IMR-90 (cell line): Measurements from ENCODE around the gene DNAJA4. TPM values are rescaled to one million over a fixed set of nuclear protein-coding genes. Genes with fewer than 3 reads are reported as not detected.

Experiments used
- ATAC-seq: fragments of 200-7000 bp; cut with Tn5 transposase; 2 replicates; pipeline ENCODE4 v1.9.1; 2020; ENCODE audit warnings: low read depth, mild to moderate bottlenecking, moderate library complexity
- BruUV-seq: library from RNA; stranded (reverse); fragments of 400-500 nt; replicated peaks from 2 replicates; lab custom pipeline; 2021; lab: Mats Ljungman, UMichigan
- CTCF ChIA-PET: fragments of 300-600 bp; formaldehyde crosslinking; extraction: SDS; loops from one replicate; lab custom pipeline; 2021; ENCODE audit warnings: antibody characterized with exemption; lab: Yijun Ruan, JAX
- POLR2A ChIA-PET: fragments of 300-600 bp; sonication (Branson Sonifier 250); formaldehyde crosslinking; loops from one replicate; lab custom pipeline; 2022; ENCODE audit warnings: antibody characterized with exemption; ENCODE audit not compliant: unreplicated experiment; lab: Charles Lee
- DNase-seq: peaks from one replicate; pipeline ENCODE4 v3.0.0; 2013
- H2AFZ ChIP-seq: replicated peaks from 2 replicates; pipeline ENCODE3; 2013; ENCODE audit warnings: low read length, mild to moderate bottlenecking; ENCODE audit not compliant: poor library complexity
- H2AK5ac ChIP-seq: 2 replicates; pipeline ENCODE4 v1.6.1; 2013; ENCODE audit warnings: low read depth, low read length, inconsistent platforms
- H2AK9ac ChIP-seq: replicated peaks from 2 replicates; pipeline ENCODE3; 2013; ENCODE audit warnings: mild to moderate bottlenecking, low read depth, low read length, moderate library complexity; ENCODE audit not compliant: poor library complexity
- H2BK120ac ChIP-seq: 2 replicates; pipeline ENCODE4 v1.6.1; 2013; ENCODE audit warnings: low read depth, low read length, inconsistent platforms
- H2BK15ac ChIP-seq: 3 replicates; pipeline ENCODE4 v1.6.1; 2013; ENCODE audit warnings: low read depth, low read length, inconsistent platforms
- H2BK20ac ChIP-seq: 2 replicates; pipeline ENCODE4 v1.6.1; 2013; ENCODE audit warnings: low read depth, mild to moderate bottlenecking, inconsistent platforms, low read length, moderate library complexity
- H2BK5ac ChIP-seq: 2 replicates; pipeline ENCODE4 v1.6.1; 2013; ENCODE audit warnings: mild to moderate bottlenecking, low read depth, low read length, inconsistent platforms; ENCODE audit not compliant: poor library complexity, severe bottlenecking
- H3K14ac ChIP-seq: replicated peaks from 2 replicates; pipeline ENCODE4 v1.6.1; 2013; ENCODE audit warnings: low read depth, low read length, inconsistent platforms
- H3K18ac ChIP-seq: 2 replicates; pipeline ENCODE4 v1.6.1; 2013; ENCODE audit warnings: low read depth, low read length, control low read depth
- H3K23ac ChIP-seq: 2 replicates; pipeline ENCODE4 v1.6.1; 2013; ENCODE audit warnings: low read depth, low read length, inconsistent platforms
- H3K27ac ChIP-seq: 2 replicates; pipeline ENCODE4 v1.5.1; 2013; ENCODE audit warnings: mild to moderate bottlenecking, control low read depth, low read length; ENCODE audit not compliant: insufficient read depth
- H3K27me3 ChIP-seq: 2 replicates; pipeline ENCODE4 v1.6.1; 2013; ENCODE audit warnings: low read length; ENCODE audit not compliant: control insufficient read depth, insufficient read depth
- H3K36me3 ChIP-seq: 2 replicates; pipeline ENCODE4 v1.6.1; 2013; ENCODE audit warnings: low read length, mixed read lengths; ENCODE audit not compliant: control insufficient read depth, insufficient read depth
- H3K4ac ChIP-seq: 2 replicates; pipeline ENCODE4 v1.6.1; 2013; ENCODE audit warnings: low read depth, low read length, inconsistent platforms
- H3K4me1 ChIP-seq: 2 replicates; pipeline ENCODE4 v1.6.1; 2013; ENCODE audit warnings: low read length, mixed read lengths; ENCODE audit not compliant: control insufficient read depth, insufficient read depth
- H3K4me2 ChIP-seq: 2 replicates; pipeline ENCODE4 v1.6.1; 2013; ENCODE audit warnings: low read depth, mild to moderate bottlenecking, control low read depth, low read length, moderate library complexity
- H3K4me3 ChIP-seq: 2 replicates; pipeline ENCODE4 v1.5.1; 2013; ENCODE audit warnings: low read depth, mild to moderate bottlenecking, control low read depth, low read length, moderate library complexity; ENCODE audit not compliant: insufficient read depth
- H3K56ac ChIP-seq: 2 replicates; pipeline ENCODE4 v1.6.1; 2013; ENCODE audit warnings: low read length, inconsistent platforms; ENCODE audit not compliant: insufficient read depth; ENCODE audit errors: extremely low read depth
- H3K79me1 ChIP-seq, 2 experiments: 2 replicates each; pipeline ENCODE4 v1.6.1; 2013; ENCODE audit warnings: low read length in 2 of 2, inconsistent platforms in 1 of 2, low read depth in 1 of 2
- H3K9ac ChIP-seq: 2 replicates; pipeline ENCODE4 v1.6.1; 2013; ENCODE audit warnings: low read depth, low read length, control low read depth
- H3K9me1 ChIP-seq: 2 replicates; pipeline ENCODE4 v1.6.1; 2013; ENCODE audit warnings: low read length, inconsistent platforms; ENCODE audit not compliant: insufficient read depth
- H3K9me3 ChIP-seq: 2 replicates; pipeline ENCODE4 v1.6.1; 2013; ENCODE audit warnings: low read length; ENCODE audit not compliant: control insufficient read depth, insufficient read depth
- H4K20me1 ChIP-seq: 2 replicates; pipeline ENCODE4 v1.6.1; 2013; ENCODE audit warnings: low read length, inconsistent platforms; ENCODE audit not compliant: insufficient read depth
- H4K5ac ChIP-seq: 2 replicates; pipeline ENCODE4 v1.6.1; 2013; ENCODE audit warnings: mild to moderate bottlenecking, low read depth, low read length, control low read depth
- H4K8ac ChIP-seq, 2 experiments: 2 replicates each; pipeline ENCODE4 v1.6.1; 2013; ENCODE audit warnings: low read depth in 2 of 2, low read length in 2 of 2, control low read depth in 1 of 2, inconsistent platforms in 1 of 2
- H4K91ac ChIP-seq: 2 replicates; pipeline ENCODE4 v1.6.1; 2013; ENCODE audit warnings: low read depth, low read length, inconsistent platforms; ENCODE audit not compliant: insufficient read depth
- BHLHE40 ChIP-seq: fragments of 150-350 bp; IDR thresholded peaks from 2 replicates; pipeline ENCODE4 v1.6.1; 2016; ENCODE audit warnings: mild to moderate bottlenecking, low read depth, low read length
- POLR2A ChIP-seq: IDR thresholded peaks from 2 replicates; pipeline ENCODE4 v1.6.1; 2012; ENCODE audit warnings: mild to moderate bottlenecking, low read depth, low read length
- RFX5 ChIP-seq: IDR thresholded peaks from 2 replicates; pipeline ENCODE4 v1.8.0; 2012; ENCODE audit warnings: low read depth, mild to moderate bottlenecking, low read length, moderate library complexity
- USF2 ChIP-seq: fragments of 150-350 bp; IDR thresholded peaks from 2 replicates; pipeline ENCODE4 v1.6.1; 2017; ENCODE audit warnings: mild to moderate bottlenecking, antibody characterized with exemption, low read length, low read depth
- WGBS, 2 experiments: methylation state at CpG; one replicate each; pipeline versions ENCODE4 v1.1.5 to v1.1.7; 2013; ENCODE audit warnings: missing lambda C conversion rate in 2 of 2; ENCODE audit not compliant: insufficient read length in 1 of 2; ENCODE audit errors: extremely low coverage in 2 of 2; 5-methylcytosine and 5-hydroxymethylcytosine counted together
- dilution Hi-C: fragments of 300-500 bp; cut with HindIII; formaldehyde crosslinking; loops from one replicate; pipeline ENCODE4 v1.14.3; 2018; ENCODE audit warnings: low sequenced_read_pairs; ENCODE audit not compliant: unreplicated experiment
- in situ Hi-C: fragments of 300-500 bp; cut with MboI; formaldehyde crosslinking; loops from 3 replicates; pipeline ENCODE4 v1.14.3; 2019; ENCODE audit warnings: low sequenced_read_pairs, inconsistent platforms, mixed read lengths
- intact Hi-C: fragments of 100-400 bp; cut with micrococcal nuclease; formaldehyde crosslinking; loops from 2 replicates; pipeline ENCODE4 v1.10.0; 2022
- polyA plus RNA-seq, 3 experiments: library from polyadenylated mRNA; depleted of rRNA; stranded (reverse); fragments of >200 nt; gene quantifications; 2 replicates each; pipeline ENCODE4 v1.2.3, GENCODE V29; 2012; ENCODE audit warnings: low replicate concordance in 1 of 3
- total RNA-seq: library from RNA; depleted of rRNA; stranded (reverse); fragments of >200 nt; gene quantifications from 2 replicates; pipeline ENCODE4 v1.2.3, GENCODE V29; 2012

The DNAJA4 gene
- total and polyA plus RNA-seq, 2 of the 4 experiments (the other 2 are of a cell fraction) = 0.18 to 0.32 TPM

GRCh38 chr15:78266806-78267205 is 2.4 kb downstream of the DNAJA4 start:
- no peak overlapping the region for H2BK20ac ChIP-seq
- in situ Hi-C loops (no loop called here), intact Hi-C loops (no loop called here), dilution Hi-C loops (no loop called here)
- H3K9ac ChIP-seq = no peak overlapping the region
- no TSS peak for BruUV-seq
- no peak overlapping the region for H4K91ac ChIP-seq
- H3K18ac ChIP-seq = no peak overlapping the region; the same call in 1 of the 2 replicates
- H3K9me1 ChIP-seq = 0 out of 2 replicates have a peak, but pooled peaks cover 3% of the 10 kb centered on the region
- H3K4ac ChIP-seq = no peak overlapping the region
- H2AK9ac ChIP-seq = no peak overlapping the region
- H4K5ac ChIP-seq = no peak overlapping the region; the same call in 1 of the 2 replicates
- H3K9me3 ChIP-seq = no peaks in the 10 kb centered on the region
- H2AFZ ChIP-seq = no peak overlapping the region
- ATAC-seq = no peak
- H4K20me1 ChIP-seq = no peaks in the 10 kb centered on the region
- H3K14ac ChIP-seq = no peak overlapping the region
- no peak overlapping the region for H2BK5ac ChIP-seq
- H2BK120ac ChIP-seq = no peak overlapping the region; the same call in 1 of the 2 replicates
- no peak overlapping the region for H3K4me3 ChIP-seq
- no peak for TF ChIP-seq RFX5
- no peak for TF ChIP-seq BHLHE40
- no peak for TF ChIP-seq USF2
- no peak for TF ChIP-seq POLR2A
- no peak for DNase-seq
- no peak overlapping the region for H3K27ac ChIP-seq
- ChIA-PET CTCF (interaction anchor here (1.0 kb wide), 1 partner anchor 16 kb away, joined by 3 read pairs; no protein-coding TSS in a partner anchor), POLR2A (no interaction called here)
- no peak overlapping the region for H2BK15ac ChIP-seq
- H3K4me1 ChIP-seq = peaks cover 10% of the 10 kb centered on the region
- no peaks in the 10 kb centered on the region for H3K36me3 ChIP-seq
- peaks cover 12% of the 10 kb centered on the region for H3K27me3 ChIP-seq
- H3K23ac ChIP-seq = no peak overlapping the region
- H3K4me2 ChIP-seq = no peak overlapping the region
- H3K56ac ChIP-seq = no peak overlapping the region
- no peak overlapping the region for H4K8ac ChIP-seq
- H3K79me1 ChIP-seq = no peaks in the 10 kb centered on the region
- H2AK5ac ChIP-seq = no peak overlapping the region; the same call in 1 of the 2 replicates
- no CpG with 5 or more reads among the region's 2 CpGs for WGBS, 2 experiments
